ENCODE results near the gene LKAAEAR1.

LKAAEAR1 gene

DNA sequence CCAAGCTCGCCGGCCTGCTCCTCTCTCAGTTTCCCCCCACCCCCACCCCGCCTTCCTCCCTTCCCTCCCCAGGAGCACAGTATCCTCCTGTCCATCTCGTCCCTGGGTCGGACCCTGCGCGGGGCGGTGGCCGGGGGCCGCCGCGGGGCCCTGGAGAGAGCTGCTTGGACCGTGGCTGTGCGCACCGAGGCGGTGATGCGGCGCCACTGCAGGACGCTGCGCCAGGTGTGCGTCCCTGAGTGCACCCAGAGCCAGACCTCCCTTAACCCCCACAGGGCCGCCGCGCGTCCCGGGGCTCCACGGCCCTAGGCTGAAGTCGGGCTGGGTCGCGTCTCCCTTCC, 46.0 kb downstream of the LKAAEAR1 start:
- DNase-seq (ENCODE audit: low read depth in 3 of 3) = peak in 1 of 3 experiments; percentile 31

DNA sequence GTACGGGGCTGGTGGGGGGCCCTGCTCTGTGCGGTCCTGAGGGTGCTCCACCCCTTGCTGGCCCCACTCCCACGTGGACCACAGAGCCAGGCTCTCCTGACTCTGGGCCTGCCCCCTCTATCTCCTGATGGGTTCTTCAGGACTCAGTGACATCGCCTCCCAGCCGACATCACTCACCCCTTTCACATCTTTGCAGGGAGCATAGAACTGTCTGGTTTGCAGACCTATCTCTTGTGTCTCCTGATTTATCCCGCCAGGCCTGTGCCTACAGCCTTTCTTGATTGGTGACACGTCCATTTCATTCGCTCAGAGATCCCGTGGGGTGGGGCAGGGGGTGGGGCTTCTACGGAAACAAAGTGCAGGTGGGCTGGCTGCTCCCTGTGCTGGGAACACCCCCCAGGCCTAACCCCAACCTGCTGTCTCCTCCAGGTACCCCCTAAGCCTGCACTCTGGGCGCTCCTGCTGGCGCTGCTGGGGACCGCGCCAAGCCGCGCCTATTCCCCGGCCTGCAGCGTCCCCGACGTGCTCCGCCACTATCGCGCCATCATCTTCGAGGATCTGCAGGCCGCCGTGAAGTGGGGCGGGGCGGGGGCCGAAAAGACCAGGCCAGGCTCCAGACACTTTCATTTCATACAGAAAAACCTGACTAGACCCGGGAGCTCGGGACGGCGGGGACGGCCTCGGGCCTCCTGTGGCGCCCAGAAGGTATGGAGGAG, 46.5 kb downstream of the LKAAEAR1 start:
- DNase-seq (ENCODE audit: low read depth in 3 of 3) = no peak

DNA sequence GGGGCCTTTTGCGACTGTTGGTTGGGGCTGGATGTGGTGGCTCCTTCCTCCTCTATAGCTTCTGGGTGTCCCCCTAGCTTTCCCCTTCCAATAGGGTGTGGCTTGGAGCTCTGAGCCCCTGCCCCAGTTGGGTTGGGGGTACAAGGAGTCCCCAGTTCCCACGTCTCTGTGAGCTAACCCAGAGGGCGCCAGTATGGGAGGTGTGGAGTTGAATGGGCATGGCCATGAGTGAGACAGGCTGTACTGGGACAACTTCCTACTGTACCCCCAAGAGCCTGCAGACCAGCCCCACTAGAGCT, 47.0 kb downstream of the LKAAEAR1 start:
- DNase-seq (ENCODE audit: low read depth in 3 of 3) = no peak

DNA sequence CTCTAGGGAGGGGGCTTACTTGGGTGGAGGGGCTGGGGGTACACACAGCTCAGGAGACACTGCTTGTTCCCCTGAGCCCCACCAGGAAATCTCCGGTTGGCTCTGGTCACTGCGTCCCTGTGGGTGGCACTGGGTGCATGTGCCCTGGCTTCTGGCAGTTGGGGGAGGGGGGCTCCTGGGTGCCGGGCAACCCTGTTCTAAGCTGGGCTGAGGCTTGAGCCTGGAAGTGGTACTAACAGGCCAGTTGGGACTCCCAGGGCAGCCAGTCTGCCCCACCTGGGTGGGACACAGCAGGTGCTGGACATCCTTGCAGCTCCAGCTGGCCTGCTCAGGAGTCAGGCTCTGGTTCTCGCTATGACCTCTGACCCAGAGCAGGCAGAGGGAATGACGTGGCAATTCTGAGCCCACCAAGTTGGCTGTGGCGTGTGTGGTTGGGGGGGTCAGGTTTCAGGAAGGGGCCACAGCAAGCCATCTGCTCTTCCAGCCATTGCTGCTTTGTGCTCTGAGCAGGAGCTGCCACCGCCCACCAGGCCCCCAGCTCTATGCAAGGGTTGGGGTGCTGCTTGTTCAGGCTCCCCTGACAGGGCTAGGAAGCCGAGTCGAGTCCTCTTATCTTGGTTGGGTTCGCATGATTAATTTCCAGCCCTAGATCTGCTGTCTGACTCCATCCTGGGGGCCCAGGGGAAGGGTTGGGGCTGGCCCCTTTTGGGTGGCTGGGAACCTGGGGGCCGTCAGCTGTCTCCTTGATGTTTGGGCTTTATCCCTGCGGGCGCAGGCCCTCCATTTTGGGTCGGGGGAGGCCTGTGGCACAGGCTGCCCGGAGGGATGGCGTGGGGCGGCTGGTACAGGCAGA, 47.6 kb downstream of the LKAAEAR1 start:
- DNase-seq (ENCODE audit: low read depth in 3 of 3) = no peak

DNA sequence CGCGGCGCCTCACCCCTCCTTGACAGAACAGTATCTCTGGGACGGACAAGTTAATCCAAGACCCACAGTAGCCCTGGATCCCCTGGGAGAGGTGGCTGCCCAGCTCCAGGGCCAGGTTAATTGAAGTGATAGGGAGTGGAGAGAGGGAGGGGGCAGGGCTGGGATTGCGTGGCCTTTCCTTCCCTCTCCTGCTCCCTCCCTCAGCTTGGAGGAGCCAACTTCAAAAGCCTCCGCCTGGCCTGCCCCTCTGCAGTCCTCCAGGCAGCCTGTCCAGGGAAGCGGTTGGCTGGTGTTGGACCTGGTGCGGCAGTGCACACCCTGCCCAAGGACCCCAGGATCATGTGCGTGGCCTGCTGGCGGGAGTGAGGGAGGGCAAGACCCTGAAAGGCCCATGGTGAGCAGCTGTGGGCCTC, 48.3 kb downstream of the LKAAEAR1 start, which contains the start of gene C20orf204:
Gene C20orf204, plus strand, starts transcription at position 250 of the 413 bp plus-strand sequence. Its CDS starts 142 bp downstream, at position 392.
- DNase-seq (ENCODE audit: low read depth in 3 of 3) = no peak

DNA sequence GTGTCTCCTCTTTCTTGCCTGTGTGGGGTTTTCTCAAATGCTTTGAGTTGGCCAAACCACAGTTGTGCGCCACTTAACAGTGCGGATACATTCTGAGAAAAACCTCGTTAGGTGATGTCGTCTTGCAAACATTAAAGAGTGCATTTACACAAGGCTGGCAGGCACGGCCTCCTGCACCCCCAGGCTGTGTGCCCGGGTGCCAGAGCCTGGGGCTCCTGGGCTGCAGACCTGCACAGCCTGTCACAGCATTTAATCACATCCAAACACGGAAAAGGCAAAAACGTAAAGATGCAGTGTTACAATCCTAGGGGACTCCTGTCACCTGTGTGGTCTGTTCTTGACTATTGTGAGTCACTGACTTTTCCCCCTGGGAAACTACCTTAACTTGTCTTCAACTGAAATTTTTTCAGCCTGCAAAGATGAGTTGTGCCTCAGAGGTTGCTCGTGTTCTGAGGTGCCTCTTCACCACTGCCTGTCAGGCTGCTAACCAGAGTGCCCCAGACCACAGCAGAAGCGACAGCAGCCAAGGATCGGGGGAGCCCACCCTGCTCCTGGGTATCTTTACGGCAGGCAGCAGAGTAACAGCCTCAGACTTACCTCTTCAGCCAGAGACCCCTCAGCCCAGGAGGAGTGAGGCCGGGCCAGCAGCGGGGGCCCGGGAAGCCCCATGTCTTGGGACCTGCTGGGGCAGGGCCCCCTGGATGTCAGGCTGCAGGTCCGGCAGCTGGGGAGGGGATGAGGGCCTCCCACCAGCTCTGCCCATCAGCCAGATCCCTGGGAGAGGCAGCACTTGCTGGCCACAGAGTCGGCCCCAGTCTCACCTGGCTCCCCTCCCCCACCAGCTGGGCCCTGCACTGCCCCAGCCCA, 48.9 kb downstream of the LKAAEAR1 start:
- no peak for DNase-seq (ENCODE audit: low read depth in 3 of 3)

DNA sequence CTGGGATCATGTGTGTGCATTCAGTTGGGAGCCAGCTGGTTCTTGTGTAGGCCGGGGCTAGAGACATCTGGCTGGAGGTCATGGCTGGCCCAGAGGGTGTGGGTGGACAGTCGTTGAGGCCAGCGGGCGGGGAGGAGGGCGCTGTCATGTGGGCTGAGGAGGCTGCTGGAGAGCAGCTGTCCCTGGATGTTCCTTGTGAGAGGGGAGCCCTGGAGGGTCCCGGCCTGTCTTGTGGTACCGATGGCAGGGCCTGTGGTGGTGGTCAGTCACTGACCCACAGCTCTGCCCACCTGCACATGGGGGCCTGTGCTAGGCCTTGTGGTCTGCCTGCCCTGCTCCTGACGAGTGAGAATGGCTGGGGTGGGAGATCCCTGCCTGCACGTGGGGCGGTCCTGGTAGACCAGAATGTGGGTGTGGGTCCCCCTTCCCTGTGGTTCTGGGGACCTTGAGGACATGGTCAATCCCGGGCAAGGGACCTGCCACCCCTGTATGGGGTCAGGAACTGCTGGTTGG, 50.2 kb downstream of the LKAAEAR1 start:
- DNase-seq (ENCODE audit: low read depth in 3 of 3) = no peak
